ENCODE measurements around the gene DNAH7.

Gene DNAH7

DNA sequence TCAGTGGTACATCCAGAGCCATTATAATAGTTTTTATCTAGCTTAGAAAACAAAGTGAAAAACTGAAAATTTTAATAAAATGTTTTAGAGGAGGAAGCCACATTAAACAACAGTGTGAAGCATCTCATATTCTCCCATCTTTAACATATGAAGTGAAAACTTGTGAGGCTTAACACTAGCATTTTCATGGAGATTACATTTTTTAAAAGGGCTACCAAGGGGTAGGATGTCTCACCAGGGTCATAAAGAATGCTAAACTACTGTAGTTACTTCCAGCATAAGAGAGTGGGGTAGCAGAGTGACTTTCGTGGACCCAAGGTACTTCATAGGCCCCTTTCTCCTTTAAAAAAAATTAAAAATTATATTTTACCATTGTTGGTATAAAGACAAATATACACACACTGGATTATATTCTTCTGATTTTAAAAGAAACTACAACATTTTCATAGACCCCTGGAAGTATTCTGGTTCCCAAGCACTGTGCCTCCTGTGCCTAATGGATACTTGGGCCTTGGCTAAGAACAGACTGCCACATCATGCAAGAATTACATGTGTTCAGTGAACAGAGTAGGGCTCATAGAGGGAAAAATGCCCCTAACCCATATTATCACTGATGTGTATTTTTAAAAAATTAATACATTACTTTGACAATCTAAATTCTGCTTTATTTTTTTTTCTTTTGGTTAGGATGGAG is 263.2 kb downstream of the DNAH7 start:
- ChIA-PET CTCF (no interaction called here), POLR2A (no interaction called here)
- H3K36me3 ChIP-seq (ENCODE audit: control insufficient read depth in 4 of 4, insufficient read depth in 4 of 4, low read length in 3 of 4) = no peaks in the 10 kb centered on the region
- H3K4me1 ChIP-seq (ENCODE audit: control extremely low read depth in 1 of 4, control insufficient read depth in 4 of 4, insufficient read depth in 4 of 4, low read length in 3 of 4) = no peaks in the 10 kb centered on the region
- no peak overlapping the region for H3K27ac ChIP-seq (ENCODE audit: insufficient read depth in 1 of 2, low read depth in 1 of 2, low read length in 2 of 2, poor library complexity in 1 of 2, severe bottlenecking in 2 of 2)
- H3K9me3 ChIP-seq (ENCODE audit: control extremely low read depth in 1 of 5, control insufficient read depth in 4 of 5, insufficient read depth in 2 of 5, low read depth in 1 of 5, low read length in 4 of 5) = no peaks in the 10 kb centered on the region
- no peaks in the 10 kb centered on the region for H3K27me3 ChIP-seq (replicated peaks in 2 of 5; ENCODE audit: control insufficient read depth in 4 of 5, insufficient read depth in 5 of 5, low read length in 4 of 5)
- no peak overlapping the region for H3K4me3 ChIP-seq (ENCODE audit: control insufficient read depth in 1 of 7, extremely low read depth in 1 of 7, insufficient read depth in 4 of 7, low read depth in 2 of 7, low read length in 6 of 7)
- no CpG with 5 or more reads among the region's 1 CpG for WGBS (ENCODE audit: insufficient coverage)
- DNase-seq = no peak

DNA sequence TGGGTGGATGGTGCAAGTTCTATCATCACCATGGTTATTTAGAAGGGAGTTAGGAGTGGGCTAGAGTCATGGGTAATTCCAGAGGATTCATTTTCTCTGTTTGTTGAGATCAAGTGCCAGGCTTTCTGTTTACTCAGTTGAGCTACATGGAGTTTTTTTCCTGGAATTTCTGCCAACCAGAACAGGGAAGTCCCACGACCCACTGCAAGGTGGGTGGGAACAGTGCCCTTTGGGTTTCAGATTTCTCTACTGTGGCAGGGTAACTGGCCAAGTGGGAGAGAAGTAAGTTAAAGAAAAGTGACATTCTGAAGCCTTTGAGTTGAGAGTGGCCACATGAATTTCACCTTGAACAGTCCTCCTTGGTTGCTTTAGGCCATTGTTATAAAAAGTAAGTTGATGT is 272.8 kb downstream of the DNAH7 start:
- CTCF ChIA-PET = no interaction called here
- Histone ChIP-seq H3K36me3 (ENCODE audit: control insufficient read depth in 4 of 4, insufficient read depth in 4 of 4, low read length in 3 of 4) (no peaks in the 10 kb centered on the region), H3K27me3 (replicated peaks in 2 of 5; ENCODE audit: control insufficient read depth in 4 of 5, insufficient read depth in 5 of 5, low read length in 4 of 5) (no peaks in the 10 kb centered on the region), H3K27ac (ENCODE audit: insufficient read depth in 1 of 2, low read depth in 1 of 2, low read length in 2 of 2, poor library complexity in 1 of 2, severe bottlenecking in 2 of 2) (no peak overlapping the region), H3K4me3 (ENCODE audit: control insufficient read depth in 1 of 7, extremely low read depth in 1 of 7, insufficient read depth in 4 of 7, low read depth in 2 of 7, low read length in 6 of 7) (no peak overlapping the region), H3K9me3 (ENCODE audit: control extremely low read depth in 1 of 5, control insufficient read depth in 4 of 5, insufficient read depth in 2 of 5, low read depth in 1 of 5, low read length in 4 of 5) (peaks cover 0 to 4% (median 0%) of the 10 kb centered on the region in 5 experiments), H3K4me1 (ENCODE audit: control extremely low read depth in 1 of 4, control insufficient read depth in 4 of 4, insufficient read depth in 4 of 4, low read length in 3 of 4) (no peaks in the 10 kb centered on the region)
- POLR2A ChIA-PET = no interaction called here
- no peak for DNase-seq
- 100% methylated on average over 1 of the region's 1 CpG for WGBS (ENCODE audit: insufficient coverage)

DNA sequence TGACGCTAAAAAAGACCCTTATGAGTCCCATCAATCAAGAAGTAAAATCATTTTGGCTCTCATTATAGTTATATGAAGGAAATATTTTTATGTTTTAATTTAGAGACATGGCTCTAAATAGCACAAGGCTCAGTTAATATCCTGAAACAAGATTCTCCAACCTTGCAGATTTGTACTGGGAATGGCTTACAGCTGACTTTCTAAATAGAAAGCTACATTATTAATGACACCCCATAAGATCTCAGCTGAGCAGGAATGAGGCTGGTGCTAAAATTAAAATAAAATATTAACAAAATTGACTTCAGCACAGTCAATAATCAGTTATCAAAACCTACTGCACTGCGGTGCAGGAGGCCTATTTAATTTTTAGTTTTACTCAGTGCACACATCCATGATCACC is 274.8 kb downstream of the DNAH7 start:
- Histone ChIP-seq H3K27me3 (replicated peaks in 2 of 5; ENCODE audit: control insufficient read depth in 4 of 5, insufficient read depth in 5 of 5, low read length in 4 of 5) (no peaks in the 10 kb centered on the region), H3K36me3 (ENCODE audit: control insufficient read depth in 4 of 4, insufficient read depth in 4 of 4, low read length in 3 of 4) (no peaks in the 10 kb centered on the region), H3K4me3 (ENCODE audit: control insufficient read depth in 1 of 7, extremely low read depth in 1 of 7, insufficient read depth in 4 of 7, low read depth in 2 of 7, low read length in 6 of 7) (no peak overlapping the region), H3K27ac (ENCODE audit: insufficient read depth in 1 of 2, low read depth in 1 of 2, low read length in 2 of 2, poor library complexity in 1 of 2, severe bottlenecking in 2 of 2) (no peak overlapping the region), H3K4me1 (ENCODE audit: control extremely low read depth in 1 of 4, control insufficient read depth in 4 of 4, insufficient read depth in 4 of 4, low read length in 3 of 4) (no peaks in the 10 kb centered on the region), H3K9me3 (ENCODE audit: control extremely low read depth in 1 of 5, control insufficient read depth in 4 of 5, insufficient read depth in 2 of 5, low read depth in 1 of 5, low read length in 4 of 5) (peaks cover 0 to 4% (median 0%) of the 10 kb centered on the region in 5 experiments)
- ChIA-PET CTCF (no interaction called here), POLR2A (no interaction called here)
- DNase-seq = no peak
- 100% methylated on average over 1 of the region's 2 CpGs for WGBS (ENCODE audit: insufficient coverage)

DNA sequence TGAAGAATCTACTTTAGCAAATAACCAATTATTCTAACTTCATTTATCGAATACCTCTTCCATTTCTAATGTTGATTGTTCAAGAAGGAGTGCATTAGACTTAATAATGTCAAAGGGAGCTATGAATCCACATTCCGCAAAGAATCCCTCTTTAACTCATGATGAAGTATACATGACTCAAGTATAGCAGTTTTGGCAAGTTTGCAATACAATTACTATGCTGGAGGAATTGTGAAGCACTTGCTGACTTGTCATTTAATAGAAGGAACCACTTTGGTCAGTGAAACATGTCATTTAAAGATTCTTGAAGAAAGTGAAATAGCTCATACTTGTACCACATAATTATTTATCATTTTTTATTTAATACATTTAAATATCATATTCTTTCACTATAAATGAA is 286.5 kb downstream of the DNAH7 start:
- Histone ChIP-seq H3K27me3 (replicated peaks in 2 of 5; ENCODE audit: control insufficient read depth in 4 of 5, insufficient read depth in 5 of 5, low read length in 4 of 5) (no peaks in the 10 kb centered on the region), H3K9me3 (ENCODE audit: control extremely low read depth in 1 of 5, control insufficient read depth in 4 of 5, insufficient read depth in 2 of 5, low read depth in 1 of 5, low read length in 4 of 5) (peaks cover 0 to 3% (median 0%) of the 10 kb centered on the region in 5 experiments), H3K4me1 (ENCODE audit: control extremely low read depth in 1 of 4, control insufficient read depth in 4 of 4, insufficient read depth in 4 of 4, low read length in 3 of 4) (no peaks in the 10 kb centered on the region), H3K36me3 (ENCODE audit: control insufficient read depth in 4 of 4, insufficient read depth in 4 of 4, low read length in 3 of 4) (no peaks in the 10 kb centered on the region), H3K4me3 (ENCODE audit: control insufficient read depth in 1 of 7, extremely low read depth in 1 of 7, insufficient read depth in 4 of 7, low read depth in 2 of 7, low read length in 6 of 7) (no peak overlapping the region), H3K27ac (ENCODE audit: insufficient read depth in 1 of 2, low read depth in 1 of 2, low read length in 2 of 2, poor library complexity in 1 of 2, severe bottlenecking in 2 of 2) (no peak overlapping the region)
- 100% methylated on average over 1 of the region's 2 CpGs for WGBS (ENCODE audit: insufficient coverage)
- ChIA-PET CTCF (no interaction called here), POLR2A (no interaction called here)
- no peak for DNase-seq

DNA sequence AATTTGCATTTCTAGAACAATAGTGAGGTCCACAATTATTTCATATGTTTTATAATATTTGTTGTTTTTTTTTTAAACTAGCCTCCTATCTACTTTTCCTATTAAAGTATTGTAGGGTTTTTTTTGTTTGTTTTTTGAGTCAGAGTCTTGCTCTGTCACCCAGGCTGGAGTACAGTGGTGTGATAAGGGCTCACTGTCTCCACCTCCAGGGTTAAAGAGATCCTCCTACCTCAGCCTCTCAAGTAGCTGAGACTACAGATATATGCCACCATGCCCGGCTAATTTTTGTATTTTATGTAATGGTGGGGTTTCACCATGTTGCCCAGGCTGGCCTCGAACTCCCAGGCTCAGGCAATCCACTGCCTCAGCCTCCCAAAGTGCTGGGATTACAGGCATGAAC is 289.1 kb downstream of the DNAH7 start:
- Histone ChIP-seq H3K27ac (ENCODE audit: insufficient read depth in 1 of 2, low read depth in 1 of 2, low read length in 2 of 2, poor library complexity in 1 of 2, severe bottlenecking in 2 of 2) (no peak overlapping the region), H3K36me3 (ENCODE audit: control insufficient read depth in 4 of 4, insufficient read depth in 4 of 4, low read length in 3 of 4) (no peaks in the 10 kb centered on the region), H3K9me3 (ENCODE audit: control extremely low read depth in 1 of 5, control insufficient read depth in 4 of 5, insufficient read depth in 2 of 5, low read depth in 1 of 5, low read length in 4 of 5) (peaks cover 0 to 2% (median 0%) of the 10 kb centered on the region in 5 experiments), H3K4me3 (ENCODE audit: control insufficient read depth in 1 of 7, extremely low read depth in 1 of 7, insufficient read depth in 4 of 7, low read depth in 2 of 7, low read length in 6 of 7) (no peak overlapping the region), H3K27me3 (replicated peaks in 2 of 5; ENCODE audit: control insufficient read depth in 4 of 5, insufficient read depth in 5 of 5, low read length in 4 of 5) (no peaks in the 10 kb centered on the region), H3K4me1 (ENCODE audit: control extremely low read depth in 1 of 4, control insufficient read depth in 4 of 4, insufficient read depth in 4 of 4, low read length in 3 of 4) (no peaks in the 10 kb centered on the region)
- no CpG with 5 or more reads among the region's 2 CpGs for WGBS (ENCODE audit: insufficient coverage)
- CTCF ChIA-PET = no interaction called here
- POLR2A ChIA-PET = no interaction called here
- no peak for DNase-seq

DNA sequence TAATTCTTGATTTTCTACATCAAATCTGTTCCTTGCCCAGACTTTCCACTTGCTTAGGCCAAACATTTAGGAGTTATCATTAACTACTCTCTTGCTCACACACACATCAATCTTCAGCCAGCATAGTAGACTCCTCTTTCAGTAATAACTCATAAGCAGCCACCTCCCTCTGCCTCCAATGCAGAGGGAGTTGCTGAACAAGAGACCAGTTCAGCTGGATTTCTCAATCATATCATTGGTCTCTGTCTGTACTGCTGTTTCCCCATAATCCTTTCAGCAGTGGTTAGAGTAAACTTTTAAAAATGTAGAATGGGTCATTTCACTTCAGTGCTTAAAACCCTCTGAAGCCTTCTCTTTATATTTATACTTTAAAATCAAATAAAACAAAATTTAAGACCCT is 298.7 kb downstream of the DNAH7 start:
- no peaks in the 10 kb centered on the region for H3K9me3 ChIP-seq (ENCODE audit: control extremely low read depth in 1 of 5, control insufficient read depth in 4 of 5, insufficient read depth in 2 of 5, low read depth in 1 of 5, low read length in 4 of 5)
- no peak overlapping the region for H3K4me3 ChIP-seq (ENCODE audit: control insufficient read depth in 1 of 7, extremely low read depth in 1 of 7, insufficient read depth in 4 of 7, low read depth in 2 of 7, low read length in 6 of 7)
- no peaks in the 10 kb centered on the region for H3K27me3 ChIP-seq (replicated peaks in 2 of 5; ENCODE audit: control insufficient read depth in 4 of 5, insufficient read depth in 5 of 5, low read length in 4 of 5)
- POLR2A ChIA-PET = no interaction called here
- CTCF ChIA-PET = interaction anchor here (1.7 kb wide), 1 partner anchor 31 kb away, joined by 3 read pairs; no protein-coding TSS in a partner anchor
- no peak for DNase-seq
- H3K4me1 ChIP-seq (ENCODE audit: control extremely low read depth in 1 of 4, control insufficient read depth in 4 of 4, insufficient read depth in 4 of 4, low read length in 3 of 4) = peaks cover 0 to 3% (median 1%) of the 10 kb centered on the region in 4 experiments
- no peaks in the 10 kb centered on the region for H3K36me3 ChIP-seq (ENCODE audit: control insufficient read depth in 4 of 4, insufficient read depth in 4 of 4, low read length in 3 of 4)
- H3K27ac ChIP-seq (ENCODE audit: insufficient read depth in 1 of 2, low read depth in 1 of 2, low read length in 2 of 2, poor library complexity in 1 of 2, severe bottlenecking in 2 of 2) = no peak overlapping the region

DNA sequence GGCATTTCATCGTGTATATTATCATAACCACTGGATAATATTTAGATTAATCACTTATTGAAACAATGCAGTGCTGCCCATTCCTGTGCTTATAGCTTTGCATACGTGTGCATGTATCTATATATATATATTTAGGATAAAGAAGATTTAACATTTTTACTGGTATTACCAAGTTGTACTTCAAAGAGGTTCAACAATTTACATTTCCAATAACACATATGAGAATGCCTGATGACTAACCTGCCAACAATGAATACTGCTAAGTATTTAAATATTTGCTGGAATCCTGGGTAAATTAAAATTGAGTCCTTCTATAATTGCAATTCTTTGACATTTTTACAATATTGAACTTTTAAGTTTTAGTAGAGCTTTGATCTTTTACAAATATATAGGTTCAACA is 300.2 kb downstream of the DNAH7 start:
- POLR2A ChIA-PET = no interaction called here

More for the DNA sequence above, 300.2 kb downstream of the DNAH7 start:
- Histone ChIP-seq H3K9me3 (ENCODE audit: control extremely low read depth in 1 of 5, control insufficient read depth in 4 of 5, insufficient read depth in 2 of 5, low read depth in 1 of 5, low read length in 4 of 5) (no peaks in the 10 kb centered on the region), H3K27ac (ENCODE audit: insufficient read depth in 1 of 2, low read depth in 1 of 2, low read length in 2 of 2, poor library complexity in 1 of 2, severe bottlenecking in 2 of 2) (no peak overlapping the region), H3K36me3 (ENCODE audit: control insufficient read depth in 4 of 4, insufficient read depth in 4 of 4, low read length in 3 of 4) (no peaks in the 10 kb centered on the region), H3K27me3 (replicated peaks in 2 of 5; ENCODE audit: control insufficient read depth in 4 of 5, insufficient read depth in 5 of 5, low read length in 4 of 5) (no peaks in the 10 kb centered on the region), H3K4me3 (ENCODE audit: control insufficient read depth in 1 of 7, extremely low read depth in 1 of 7, insufficient read depth in 4 of 7, low read depth in 2 of 7, low read length in 6 of 7) (no peak overlapping the region), H3K4me1 (ENCODE audit: control extremely low read depth in 1 of 4, control insufficient read depth in 4 of 4, insufficient read depth in 4 of 4, low read length in 3 of 4) (no peaks in the 10 kb centered on the region)
- CTCF ChIA-PET = no interaction called here
- DNase-seq = no peak
- no CpG with 5 or more reads among the region's 2 CpGs for WGBS (ENCODE audit: insufficient coverage)

Data from common myeloid progenitor, CD34-positive (primary cell).